Right renal pelvis (tissue), 4 donors: ENCODE data around the gene NCAPD2. TPM values are rescaled to one million over a fixed set of nuclear protein-coding genes. Genes with fewer than 3 reads are reported as not detected.
A peak's percentile ranks its signal among the peaks of the same experiment; 100 is the strongest.
"Not testable (repeated sequence)": the region's sequence is repeated elsewhere in the genome, so short reads cannot be mapped to it uniquely, and the experiment has no call there.

Experiments used
- DNase-seq, 4 donors: peaks; one replicate each; pipeline ENCODE4 v3.0.0-alpha.2; 2013; ENCODE audit warnings: low read depth in 4 of 4, low spot score in 3 of 4, missing footprints in 1 of 4
- polyA plus RNA-seq, 4 donors: library from polyadenylated mRNA; unstranded; fragments of 120-200 nt; gene quantifications; one replicate each; pipeline ENCODE4 v1.2.1, GENCODE V29; 2013; ENCODE audit not compliant: insufficient read length in 4 of 4

Gene NCAPD2
- polyA plus RNA-seq, 4 donors, result 57.5 to 62.5 (median 59.9) TPM

GRCh38 chr12:6533923-6534694 is 40.2 kb downstream of the NCAPD2 start, which contains the start of gene GAPDH:
TSS of gene GAPDH (plus strand) at chr12:6534517. CDS start at chr12:6534833, 316 bp downstream.
- DNase-seq, result peak; percentile 88 to 94 (median 92)

- DNase-seq, result no peak
Observed at GRCh38 chr12:6534695-6534944, 40.7 kb downstream of the NCAPD2 start.

DNA sequence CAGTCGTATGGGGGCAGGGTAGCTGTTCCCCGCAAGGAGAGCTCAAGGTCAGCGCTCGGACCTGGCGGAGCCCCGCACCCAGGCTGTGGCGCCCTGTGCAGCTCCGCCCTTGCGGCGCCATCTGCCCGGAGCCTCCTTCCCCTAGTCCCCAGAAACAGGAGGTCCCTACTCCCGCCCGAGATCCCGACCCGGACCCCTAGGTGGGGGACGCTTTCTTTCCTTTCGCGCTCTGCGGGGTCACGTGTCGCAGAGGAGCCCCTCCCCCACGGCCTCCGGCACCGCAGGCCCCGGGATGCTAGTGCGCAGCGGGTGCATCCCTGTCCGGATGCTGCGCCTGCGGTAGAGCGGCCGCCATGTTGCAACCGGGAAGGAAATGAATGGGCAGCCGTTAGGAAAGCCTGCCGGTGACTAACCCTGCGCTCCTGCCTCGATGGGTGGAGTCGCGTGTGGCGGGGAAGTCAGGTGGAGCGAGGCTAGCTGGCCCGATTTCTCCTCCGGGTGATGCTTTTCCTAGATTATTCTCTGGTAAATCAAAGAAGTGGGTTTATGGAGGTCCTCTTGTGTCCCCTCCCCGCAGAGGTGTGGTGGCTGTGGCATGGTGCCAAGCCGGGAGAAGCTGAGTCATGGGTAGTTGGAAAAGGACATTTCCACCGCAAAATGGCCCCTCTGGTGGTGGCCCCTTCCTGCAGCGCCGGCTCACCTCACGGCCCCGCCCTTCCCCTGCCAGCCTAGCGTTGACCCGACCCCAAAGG is 41.2 kb downstream of the NCAPD2 start:
- no peak for DNase-seq

DNA sequence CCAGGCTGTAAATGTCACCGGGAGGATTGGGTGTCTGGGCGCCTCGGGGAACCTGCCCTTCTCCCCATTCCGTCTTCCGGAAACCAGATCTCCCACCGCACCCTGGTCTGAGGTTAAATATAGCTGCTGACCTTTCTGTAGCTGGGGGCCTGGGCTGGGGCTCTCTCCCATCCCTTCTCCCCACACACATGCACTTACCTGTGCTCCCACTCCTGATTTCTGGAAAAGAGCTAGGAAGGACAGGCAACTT is 41.7 kb downstream of the NCAPD2 start:
- DNase-seq, result no peak

- DNase-seq, result no peak
Observed at GRCh38 chr12:6535960-6536847, 42.3 kb downstream of the NCAPD2 start.

DNA sequence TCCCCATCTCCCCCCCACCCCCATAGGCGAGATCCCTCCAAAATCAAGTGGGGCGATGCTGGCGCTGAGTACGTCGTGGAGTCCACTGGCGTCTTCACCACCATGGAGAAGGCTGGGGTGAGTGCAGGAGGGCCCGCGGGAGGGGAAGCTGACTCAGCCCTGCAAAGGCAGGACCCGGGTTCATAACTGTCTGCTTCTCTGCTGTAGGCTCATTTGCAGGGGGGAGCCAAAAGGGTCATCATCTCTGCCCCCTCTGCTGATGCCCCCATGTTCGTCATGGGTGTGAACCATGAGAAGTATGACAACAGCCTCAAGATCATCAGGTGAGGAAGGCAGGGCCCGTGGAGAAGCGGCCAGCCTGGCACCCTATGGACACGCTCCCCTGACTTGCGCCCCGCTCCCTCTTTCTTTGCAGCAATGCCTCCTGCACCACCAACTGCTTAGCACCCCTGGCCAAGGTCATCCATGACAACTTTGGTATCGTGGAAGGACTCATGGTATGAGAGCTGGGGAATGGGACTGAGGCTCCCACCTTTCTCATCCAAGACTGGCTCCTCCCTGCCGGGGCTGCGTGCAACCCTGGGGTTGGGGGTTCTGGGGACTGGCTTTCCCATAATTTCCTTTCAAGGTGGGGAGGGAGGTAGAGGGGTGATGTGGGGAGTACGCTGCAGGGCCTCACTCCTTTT is 43.1 kb downstream of the NCAPD2 start:
- no peak for DNase-seq

DNA sequence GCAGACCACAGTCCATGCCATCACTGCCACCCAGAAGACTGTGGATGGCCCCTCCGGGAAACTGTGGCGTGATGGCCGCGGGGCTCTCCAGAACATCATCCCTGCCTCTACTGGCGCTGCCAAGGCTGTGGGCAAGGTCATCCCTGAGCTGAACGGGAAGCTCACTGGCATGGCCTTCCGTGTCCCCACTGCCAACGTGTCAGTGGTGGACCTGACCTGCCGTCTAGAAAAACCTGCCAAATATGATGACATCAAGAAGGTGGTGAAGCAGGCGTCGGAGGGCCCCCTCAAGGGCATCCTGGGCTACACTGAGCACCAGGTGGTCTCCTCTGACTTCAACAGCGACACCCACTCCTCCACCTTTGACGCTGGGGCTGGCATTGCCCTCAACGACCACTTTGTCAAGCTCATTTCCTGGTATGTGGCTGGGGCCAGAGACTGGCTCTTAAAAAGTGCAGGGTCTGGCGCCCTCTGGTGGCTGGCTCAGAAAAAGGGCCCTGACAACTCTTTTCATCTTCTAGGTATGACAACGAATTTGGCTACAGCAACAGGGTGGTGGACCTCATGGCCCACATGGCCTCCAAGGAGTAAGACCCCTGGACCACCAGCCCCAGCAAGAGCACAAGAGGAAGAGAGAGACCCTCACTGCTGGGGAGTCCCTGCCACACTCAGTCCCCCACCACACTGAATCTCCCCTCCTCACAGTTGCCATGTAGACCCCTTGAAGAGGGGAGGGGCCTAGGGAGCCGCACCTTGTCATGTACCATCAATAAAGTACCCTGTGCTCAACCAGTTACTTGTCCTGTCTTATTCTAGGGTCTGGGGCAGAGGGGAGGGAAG is 43.9 kb downstream of the NCAPD2 start:
- not testable (repeated sequence) for DNase-seq

DNA sequence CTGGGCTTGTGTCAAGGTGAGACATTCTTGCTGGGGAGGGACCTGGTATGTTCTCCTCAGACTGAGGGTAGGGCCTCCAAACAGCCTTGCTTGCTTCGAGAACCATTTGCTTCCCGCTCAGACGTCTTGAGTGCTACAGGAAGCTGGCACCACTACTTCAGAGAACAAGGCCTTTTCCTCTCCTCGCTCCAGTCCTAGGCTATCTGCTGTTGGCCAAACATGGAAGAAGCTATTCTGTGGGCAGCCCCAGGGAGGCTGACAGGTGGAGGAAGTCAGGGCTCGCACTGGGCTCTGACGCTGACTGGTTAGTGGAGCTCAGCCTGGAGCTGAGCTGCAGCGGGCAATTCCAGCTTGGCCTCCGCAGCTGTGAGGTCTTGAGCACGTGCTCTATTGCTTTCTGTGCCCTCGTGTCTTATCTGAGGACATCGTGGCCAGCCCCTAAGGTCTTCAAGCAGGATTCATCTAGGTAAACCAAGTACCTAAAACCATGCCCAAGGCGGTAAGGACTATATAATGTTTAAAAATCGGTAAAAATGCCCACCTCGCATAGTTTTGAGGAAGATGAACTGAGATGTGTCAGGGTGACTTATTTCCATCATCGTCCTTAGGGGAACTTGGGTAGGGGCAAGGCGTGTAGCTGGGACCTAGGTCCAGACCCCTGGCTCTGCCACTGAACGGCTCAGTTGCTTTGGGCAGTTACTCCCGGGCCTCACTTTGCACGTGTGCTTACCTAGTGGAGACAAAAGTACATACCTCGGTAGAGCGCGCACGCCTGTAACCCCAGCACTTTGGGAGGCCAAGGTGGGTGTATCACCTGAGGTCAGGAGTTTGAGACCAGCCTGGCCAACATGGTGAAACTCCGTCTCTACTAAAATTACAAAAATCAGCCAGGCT is 44.8 kb downstream of the NCAPD2 start:
- DNase-seq, result no peak

DNA sequence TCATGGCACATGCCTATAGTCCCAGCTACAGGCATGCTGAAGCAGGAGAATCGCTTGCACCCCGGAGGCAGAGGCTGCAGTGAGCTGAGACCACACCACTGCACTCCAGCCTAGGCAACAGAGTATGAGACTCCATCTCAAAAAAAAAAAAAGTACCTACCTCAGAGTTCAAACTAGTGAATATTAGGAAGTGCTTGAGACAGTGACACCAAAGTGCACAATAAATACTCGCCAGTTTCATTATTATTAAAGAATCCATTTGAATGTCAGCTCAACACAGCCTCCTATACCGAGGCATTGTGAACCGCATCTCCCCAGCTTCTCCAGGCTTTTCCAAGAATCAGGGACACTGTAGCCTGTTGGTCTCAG is 45.4 kb downstream of the NCAPD2 start:
- DNase-seq, result no peak

DNA sequence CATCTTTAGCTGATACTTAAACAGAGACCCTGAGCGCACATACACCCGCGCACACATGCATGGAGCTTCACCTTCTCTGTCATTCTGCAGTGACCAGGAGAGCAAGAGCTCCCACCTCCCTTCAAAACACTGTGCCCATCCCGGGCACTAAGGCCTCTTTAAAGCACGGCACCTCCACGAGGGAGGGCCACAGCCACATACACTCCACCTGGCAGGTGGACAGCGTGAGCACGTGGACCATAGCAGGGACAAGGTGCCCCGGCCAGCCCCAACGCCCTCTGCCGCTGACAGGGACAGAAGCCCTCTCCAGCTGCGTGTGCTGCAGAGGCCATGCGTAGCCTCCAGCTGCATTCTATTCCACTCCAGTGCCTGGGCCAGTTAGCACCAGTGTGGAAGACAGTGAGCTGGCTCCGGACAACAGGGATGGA is 45.8 kb downstream of the NCAPD2 start:
- DNase-seq, result no peak

- peak in 1 of 4 donors; percentile 83 for DNase-seq
Observed at GRCh38 chr12:6540181-6540877, 46.4 kb downstream of the NCAPD2 start.

DNA sequence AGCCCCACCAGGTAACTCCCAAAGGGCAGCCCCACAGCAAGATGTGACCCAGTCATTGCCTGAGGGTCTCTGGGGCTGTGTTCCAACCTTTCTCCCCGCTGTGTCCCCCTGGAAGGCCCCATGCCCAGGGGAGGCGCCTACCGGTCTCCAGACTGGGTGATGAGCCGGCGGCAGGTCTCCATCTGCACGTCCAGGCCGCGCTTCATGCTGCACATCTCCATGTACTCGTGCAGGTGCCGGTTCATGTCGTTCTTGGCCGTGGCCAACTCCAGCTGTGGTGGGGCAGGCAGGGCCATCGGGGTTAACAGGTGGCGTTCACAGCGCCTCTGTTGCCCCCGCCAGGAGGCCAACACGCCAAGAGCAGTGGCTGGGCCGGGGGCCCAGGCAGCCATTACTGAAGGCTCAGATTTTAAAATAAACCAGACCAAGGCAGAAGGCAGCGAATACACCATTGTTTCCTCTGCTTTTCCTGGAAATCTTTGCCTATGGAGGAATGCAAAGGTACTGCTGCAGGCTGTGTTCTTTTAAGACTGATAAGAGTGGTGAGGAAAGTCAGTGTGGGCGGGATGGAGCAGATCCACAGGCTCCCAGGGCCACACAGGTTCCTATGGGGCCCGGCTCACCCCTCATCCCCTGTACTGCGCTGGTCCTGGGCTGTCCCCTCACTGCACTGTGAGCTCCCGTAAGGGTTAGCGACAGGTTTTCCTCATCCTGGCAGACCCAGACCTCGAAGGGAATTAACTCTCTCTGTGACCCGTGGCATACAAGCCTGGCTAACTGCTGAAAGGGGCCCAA is 47.7 kb downstream of the NCAPD2 start:
- DNase-seq, result no peak

GRCh38 chr12:6542209-6543009 is 48.5 kb downstream of the NCAPD2 start:
- DNase-seq, result no peak

GRCh38 chr12:6546016-6546415 is 52.1 kb downstream of the NCAPD2 start:
- no peak for DNase-seq

DNA sequence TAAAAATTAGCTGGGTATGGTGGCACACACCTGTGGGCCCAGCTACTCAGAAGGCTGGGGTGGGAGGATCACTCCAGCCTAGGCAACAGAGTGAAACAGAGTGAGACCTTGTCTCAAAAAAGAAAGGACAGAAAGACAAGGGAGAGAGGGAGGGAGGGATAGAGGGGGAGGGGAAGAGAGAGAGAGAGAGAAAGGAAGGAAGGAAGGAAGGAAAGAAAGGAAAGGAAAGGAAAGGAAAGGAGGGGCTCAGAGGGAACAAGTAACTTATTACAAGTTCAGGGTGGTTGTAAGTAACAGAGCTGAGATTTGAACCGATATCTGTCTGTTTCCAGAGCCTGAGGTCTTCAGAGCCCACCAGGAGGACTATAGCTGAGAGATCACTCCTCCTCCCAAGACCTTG is 53.7 kb downstream of the NCAPD2 start:
- DNase-seq, result no peak

DNA sequence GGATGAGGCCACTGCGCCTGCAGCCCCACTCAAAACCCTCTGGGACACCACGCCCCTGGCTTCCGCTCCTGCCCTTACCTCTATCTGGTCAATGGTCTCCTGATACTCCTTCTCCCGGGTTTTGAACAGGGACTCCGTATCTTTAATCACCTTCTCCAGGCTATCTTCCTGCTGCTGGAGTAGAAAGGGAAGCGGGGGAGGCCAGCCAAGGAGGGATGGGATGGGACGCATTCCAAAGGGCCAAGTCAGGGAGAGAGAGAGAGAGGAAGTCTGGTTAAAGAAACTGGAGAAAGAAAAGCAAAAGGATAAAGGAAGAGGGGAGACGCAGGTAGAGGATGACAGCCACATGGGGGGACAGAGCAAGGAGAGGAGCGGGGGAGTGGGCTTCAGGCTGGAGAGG is 54.1 kb downstream of the NCAPD2 start:
- DNase-seq, result no peak

GRCh38 chr12:6548556-6548955 is 54.7 kb downstream of the NCAPD2 start:
- DNase-seq, result no peak
